Measurements from ENCODE around the gene IFT25. TPM values are rescaled to one million over a fixed set of nuclear protein-coding genes. Genes with fewer than 3 reads are reported as not detected.
"Not testable (repeated sequence)": the region's sequence is repeated elsewhere in the genome, so short reads cannot be mapped to it uniquely, and the experiment has no call there.

The IFT25 gene
- total RNA-seq, 2 donors from 2014 or later: 6.5 to 10.1 TPM

DNA sequence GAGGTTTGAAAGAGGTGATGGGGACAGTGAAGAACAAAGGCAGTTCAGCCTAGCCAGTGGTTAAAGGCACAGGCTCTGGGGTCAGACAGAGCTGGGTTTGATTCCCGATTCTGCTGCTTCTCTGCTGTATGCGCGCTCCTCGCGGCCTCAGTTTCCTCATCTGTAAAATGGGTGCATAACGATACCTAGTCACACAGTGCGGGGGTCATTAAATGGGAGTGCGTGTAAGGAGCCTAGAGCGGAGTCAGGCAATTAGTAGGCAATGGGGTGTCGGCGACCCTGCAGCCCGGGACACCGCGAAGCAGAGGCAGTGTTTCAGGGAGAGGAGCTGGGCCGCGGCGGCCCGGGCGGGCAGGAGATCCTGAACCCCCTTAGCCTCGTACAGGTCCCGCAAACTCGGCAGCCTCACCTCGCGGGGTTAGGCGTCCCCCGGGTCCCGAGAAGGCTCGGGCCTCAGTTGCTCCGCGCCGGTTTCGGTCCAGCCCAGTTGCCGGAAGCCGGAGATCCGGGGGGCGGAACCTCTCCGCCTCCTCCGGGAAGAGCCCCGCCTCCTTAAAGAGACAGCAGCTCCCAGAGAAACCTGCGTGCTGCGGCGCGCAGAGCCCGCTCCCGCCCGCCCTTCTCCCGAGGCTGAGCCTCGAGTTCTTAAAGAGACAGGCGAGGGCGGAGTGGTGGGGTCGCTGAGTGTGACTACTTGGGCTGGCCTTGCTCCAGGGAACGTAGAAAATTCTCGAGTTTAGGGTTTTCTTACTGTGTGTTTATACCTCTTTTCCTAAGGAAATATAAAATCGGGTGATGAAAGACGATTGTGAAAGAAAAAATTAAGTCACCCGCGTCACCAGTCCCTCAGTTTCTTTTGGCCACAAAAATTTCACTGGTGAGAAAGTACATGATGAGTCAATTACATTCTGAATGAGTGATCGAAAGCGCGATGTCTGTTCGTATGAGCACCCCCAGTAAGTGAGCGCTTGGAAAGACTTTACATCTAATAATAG is 55.9 kb downstream of the IFT25 start, which contains the start of gene YIPF1:
TSS of gene YIPF1 (minus strand) at position 494 of the 995 bp plus-strand sequence. CDS start 860 bp downstream, outside the sequence.
- no peak for TF ChIP-seq CTCF (IDR thresholded peaks at IDR 0.05)
- H3K27ac ChIP-seq: peak within 1 kb of the TSS; percentile 64 to 70
- H3K27me3 ChIP-seq: no peaks in the 10 kb centered on the region
- H3K4me3 ChIP-seq: peak within 1 kb of the TSS; percentile 71 to 86
- DNase-seq (ENCODE audit: low spot score): peak; percentile 92
- no peaks in the 10 kb centered on the region for H3K9me3 ChIP-seq
- H3K4me1 ChIP-seq: peaks cover 0 to 14% of the 10 kb centered on the region in 2 donors
- no peaks in the 10 kb centered on the region for H3K36me3 ChIP-seq

- H3K36me3 ChIP-seq: no peaks in the 10 kb centered on the region
- peaks cover 0 to 14% of the 10 kb centered on the region in 2 donors for H3K4me1 ChIP-seq
- peak overlapping the region in 1 of 2 donors; percentile 71 for H3K4me3 ChIP-seq
- H3K27me3 ChIP-seq: no peaks in the 10 kb centered on the region
- no peaks in the 10 kb centered on the region for H3K9me3 ChIP-seq
- no peak for TF ChIP-seq CTCF (IDR thresholded peaks at IDR 0.05)
- H3K27ac ChIP-seq: no peak overlapping the region
- no peak for DNase-seq (ENCODE audit: low spot score)
Measured at GRCh38 chr1:53888681-53889080, 56.8 kb downstream of the IFT25 start.

DNA sequence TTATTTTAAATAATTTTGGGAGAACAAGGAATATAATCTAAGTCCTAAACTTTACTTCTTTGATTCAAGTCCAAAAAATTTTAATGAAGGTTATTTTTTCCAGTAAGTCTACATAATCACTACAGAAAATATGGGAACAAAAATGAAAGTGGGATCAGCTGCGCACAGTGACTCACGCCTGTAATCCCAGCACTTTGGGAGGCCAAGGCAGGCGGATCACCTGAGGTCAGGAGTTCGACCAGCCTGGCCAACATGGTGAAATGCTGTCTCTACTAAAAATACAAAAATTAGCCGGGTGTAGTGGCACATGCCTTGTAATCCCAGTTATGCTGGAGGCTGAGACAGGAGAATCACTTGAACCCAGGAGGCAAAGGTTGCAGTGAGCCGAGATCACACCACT is 61.9 kb downstream of the IFT25 start:
- not testable (repeated sequence) for H3K4me1 ChIP-seq; H3K4me3 ChIP-seq; H3K27me3 ChIP-seq; H3K27ac ChIP-seq; H3K9me3 ChIP-seq; DNase-seq (ENCODE audit: low spot score)
- peaks cover 13% of the 10 kb centered on the region for H3K36me3 ChIP-seq

DNA sequence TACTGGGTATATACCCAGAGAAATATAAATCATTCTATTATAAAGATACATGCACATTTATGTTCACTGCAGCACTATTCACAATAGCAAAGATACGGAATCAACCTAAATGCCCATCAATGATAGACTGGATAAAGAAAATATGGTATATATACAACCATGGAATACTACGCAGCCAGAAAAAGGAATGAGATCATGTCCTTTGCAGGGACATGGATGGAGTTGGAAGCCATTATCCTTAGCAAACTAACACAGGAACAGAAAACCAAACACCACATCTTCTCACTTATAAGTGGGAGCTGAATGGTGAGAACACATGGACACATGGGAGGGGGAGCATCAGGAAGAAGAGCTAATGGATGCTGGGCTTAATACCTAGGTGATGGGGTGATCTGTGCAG is 63.6 kb downstream of the IFT25 start:
- H3K27me3 ChIP-seq; H3K4me3 ChIP-seq; H3K4me1 ChIP-seq; DNase-seq (ENCODE audit: low spot score); H3K9me3 ChIP-seq; H3K27ac ChIP-seq: not testable (repeated sequence)
- peaks cover 27% of the 10 kb centered on the region for H3K36me3 ChIP-seq

- TF ChIP-seq CTCF (IDR thresholded peaks at IDR 0.05): peak in 1 of 2 donors; percentile 63
- Histone ChIP-seq H3K4me1 (no peaks in the 10 kb centered on the region), H3K27me3 (no peaks in the 10 kb centered on the region), H3K36me3 (peaks cover 43% of the 10 kb centered on the region), H3K27ac (no peak overlapping the region), H3K9me3 (no peaks in the 10 kb centered on the region), H3K4me3 (no peak overlapping the region)
- DNase-seq (ENCODE audit: low spot score): no peak
Measured at GRCh38 chr1:53878492-53879105, 66.9 kb downstream of the IFT25 start.

- not testable (repeated sequence) for DNase-seq (ENCODE audit: low spot score); H3K9me3 ChIP-seq; H3K4me1 ChIP-seq; H3K4me3 ChIP-seq; H3K27me3 ChIP-seq; H3K27ac ChIP-seq
- H3K36me3 ChIP-seq: peaks cover 55% of the 10 kb centered on the region
Measured at GRCh38 chr1:53875150-53875549, 70.3 kb downstream of the IFT25 start.

- H3K4me3 ChIP-seq: no peak overlapping the region
- no peaks in the 10 kb centered on the region for H3K9me3 ChIP-seq
- no peak overlapping the region for H3K27ac ChIP-seq
- no peaks in the 10 kb centered on the region for H3K4me1 ChIP-seq
- DNase-seq (ENCODE audit: low spot score): no peak
- H3K36me3 ChIP-seq: peaks cover 42% of the 10 kb centered on the region
- no peak for TF ChIP-seq CTCF (IDR thresholded peaks at IDR 0.05)
- no peaks in the 10 kb centered on the region for H3K27me3 ChIP-seq
Measured at GRCh38 chr1:53871773-53872484, 73.6 kb downstream of the IFT25 start.

All from right atrium auricular region (tissue), 2 donors.